ENCODE measurements around the gene KRTAP5-2. TPM values are rescaled to one million over a fixed set of nuclear protein-coding genes. Genes with fewer than 3 reads are reported as not detected.
"Not testable (repeated sequence)": the region's sequence is repeated elsewhere in the genome, so short reads cannot be mapped to it uniquely, and the experiment has no call there.

Gene KRTAP5-2
- total and polyA plus RNA-seq, 2 of the 4 experiments (the other 2 are of a cell fraction), result not detected

- Histone ChIP-seq H2AK5ac (ENCODE audit: low read depth, low read length) (no peak overlapping the region), H3K36me3 (ENCODE audit: control insufficient read depth, insufficient read depth, low read length) (no peaks in the 10 kb centered on the region), H3K27ac (ENCODE audit: insufficient read depth, low read length) (no peak overlapping the region), H3K9ac (ENCODE audit: low read depth, low read length) (no peak overlapping the region), H2AFZ (replicated peaks; ENCODE audit: low read length, poor library complexity) (no peak overlapping the region), H2BK20ac (ENCODE audit: low read depth, low read length) (no peak overlapping the region), H3K4me3 (ENCODE audit: insufficient read depth, low read depth, low read length) (no peak overlapping the region), H3K27me3 (ENCODE audit: control insufficient read depth, insufficient read depth, low read length) (peaks cover 31% of the 10 kb centered on the region), H3K14ac (replicated peaks; ENCODE audit: low read depth, low read length) (no peak overlapping the region), H3K18ac (ENCODE audit: low read depth, low read length) (no peak overlapping the region), H4K8ac (ENCODE audit: low read depth in 2 of 2, low read length in 2 of 2) (no peak overlapping the region), H4K20me1 (ENCODE audit: insufficient read depth, low read length) (peaks cover 11% of the 10 kb centered on the region; the same call in 1 of the 2 replicates), H2AK9ac (replicated peaks; ENCODE audit: low read depth, low read length, poor library complexity) (no peak overlapping the region), H2BK15ac (ENCODE audit: low read depth, low read length) (no peak overlapping the region), H3K56ac (ENCODE audit: extremely low read depth, insufficient read depth, low read length) (no peak overlapping the region), H3K4me1 (ENCODE audit: control insufficient read depth, insufficient read depth, low read length) (no peaks in the 10 kb centered on the region), H3K4ac (ENCODE audit: low read depth, low read length) (no peak overlapping the region), H2BK5ac (ENCODE audit: low read depth, low read length, poor library complexity, severe bottlenecking) (no peak overlapping the region), H3K4me2 (ENCODE audit: low read depth, low read length) (no peak overlapping the region), H3K9me3 (ENCODE audit: control insufficient read depth, insufficient read depth, low read length) (peaks cover 8% of the 10 kb centered on the region), H3K79me1 (ENCODE audit: low read depth in 1 of 2, low read length in 2 of 2) (no peaks in the 10 kb centered on the region), H3K9me1 (ENCODE audit: insufficient read depth, low read length) (no peaks in the 10 kb centered on the region), H4K91ac (ENCODE audit: insufficient read depth, low read depth, low read length) (no peak overlapping the region), H3K23ac (ENCODE audit: low read depth, low read length) (no peak overlapping the region), H4K5ac (ENCODE audit: low read depth, low read length) (no peak overlapping the region), H2BK120ac (ENCODE audit: low read depth, low read length) (no peak overlapping the region)
- CTCF ChIA-PET, result interaction anchor here (1.1 kb wide), 1 partner anchor 13 kb away, joined by 3 read pairs; no protein-coding TSS in a partner anchor
- intact Hi-C loops (cut with micrococcal nuclease), result no loop called here
- ATAC-seq (ENCODE audit: low read depth) (no peak), DNase-seq (no peak)
- dilution Hi-C loops (cut with HindIII; ENCODE audit: low sequenced_read_pairs, unreplicated experiment), result no loop called here
- POLR2A ChIA-PET (ENCODE audit: unreplicated experiment), result no interaction called here
- in situ Hi-C loops (cut with MboI; ENCODE audit: low sequenced_read_pairs), result no loop called here
- 90% methylated on average over 2 of the region's 6 CpGs; no CpG with 5 or more reads in 1 of the 2 experiments for WGBS, 2 experiments (ENCODE audit: extremely low coverage in 2 of 2, insufficient read length in 1 of 2)
- BruUV-seq (replicated peaks), result no TSS peak
- no peak for TF ChIP-seq MAFK (IDR thresholded peaks at IDR 0.05; ENCODE audit: low read depth, low read length)
- TF ChIP-seq MXI1 (IDR thresholded peaks at IDR 0.05; ENCODE audit: borderline replicate concordance, low read depth, low read length), result no peak
- no peak for TF ChIP-seq MAZ (IDR thresholded peaks at IDR 0.05; ENCODE audit: borderline replicate concordance, low read depth, low read length)
- no peak for TF ChIP-seq ELK1 (IDR thresholded peaks at IDR 0.05; ENCODE audit: borderline replicate concordance, low read depth, low read length)
- no peak for TF ChIP-seq CEBPB (IDR thresholded peaks at IDR 0.05; ENCODE audit: low read depth, low read length)
- TF ChIP-seq SMC3 (IDR thresholded peaks at IDR 0.05; ENCODE audit: low read depth, low read length), result no peak
Measured at GRCh38 chr11:1576825-1577224, 21.3 kb downstream of the KRTAP5-2 start.

GRCh38 chr11:1575756-1576155, 22.3 kb downstream of the KRTAP5-2 start:
- H2AK5ac ChIP-seq (ENCODE audit: low read depth, low read length); H3K36me3 ChIP-seq (ENCODE audit: control insufficient read depth, insufficient read depth, low read length); H4K8ac ChIP-seq (ENCODE audit: low read depth in 2 of 2, low read length in 2 of 2); in situ Hi-C loops (cut with MboI; ENCODE audit: low sequenced_read_pairs); H3K79me1 ChIP-seq (ENCODE audit: low read depth in 1 of 2, low read length in 2 of 2); H3K4me3 ChIP-seq (ENCODE audit: insufficient read depth, low read depth, low read length); H2BK120ac ChIP-seq (ENCODE audit: low read depth, low read length); H3K27ac ChIP-seq (ENCODE audit: insufficient read depth, low read length); H3K4me1 ChIP-seq (ENCODE audit: control insufficient read depth, insufficient read depth, low read length); BruUV-seq (replicated peaks); H3K9ac ChIP-seq (ENCODE audit: low read depth, low read length); H2BK20ac ChIP-seq (ENCODE audit: low read depth, low read length); H3K23ac ChIP-seq (ENCODE audit: low read depth, low read length); H2AK9ac ChIP-seq (replicated peaks; ENCODE audit: low read depth, low read length, poor library complexity); H2BK15ac ChIP-seq (ENCODE audit: low read depth, low read length); H2BK5ac ChIP-seq (ENCODE audit: low read depth, low read length, poor library complexity, severe bottlenecking); H3K4ac ChIP-seq (ENCODE audit: low read depth, low read length); POLR2A ChIA-PET (ENCODE audit: unreplicated experiment); H3K56ac ChIP-seq (ENCODE audit: extremely low read depth, insufficient read depth, low read length); intact Hi-C loops (cut with micrococcal nuclease); DNase-seq; H2AFZ ChIP-seq (replicated peaks; ENCODE audit: low read length, poor library complexity); dilution Hi-C loops (cut with HindIII; ENCODE audit: low sequenced_read_pairs, unreplicated experiment); H3K4me2 ChIP-seq (ENCODE audit: low read depth, low read length); H3K9me3 ChIP-seq (ENCODE audit: control insufficient read depth, insufficient read depth, low read length); H4K91ac ChIP-seq (ENCODE audit: insufficient read depth, low read depth, low read length); ATAC-seq (ENCODE audit: low read depth); H4K5ac ChIP-seq (ENCODE audit: low read depth, low read length); H3K14ac ChIP-seq (replicated peaks; ENCODE audit: low read depth, low read length); H3K9me1 ChIP-seq (ENCODE audit: insufficient read depth, low read length); H3K18ac ChIP-seq (ENCODE audit: low read depth, low read length): not testable (repeated sequence)
- H3K27me3 ChIP-seq (ENCODE audit: control insufficient read depth, insufficient read depth, low read length), result peaks cover 31% of the 10 kb centered on the region
- CTCF ChIA-PET, result interaction anchor here (1.5 to 4.4 kb wide), 2 partner anchors 18 to 30 kb away, joined by 7 to 30 read pairs; no protein-coding TSS in a partner anchor
- WGBS, 2 experiments (ENCODE audit: extremely low coverage in 2 of 2, insufficient read length in 1 of 2), result 50% methylated on average over 1 of the region's 16 CpGs; no CpG with 5 or more reads in 1 of the 2 experiments
- H4K20me1 ChIP-seq (ENCODE audit: insufficient read depth, low read length), result peaks cover 14% of the 10 kb centered on the region
